Activated CD4-positive, CD25-positive, alpha-beta regulatory T cell treated with anti-CD3 and anti-CD28 coated beads, Interleukin-2, amount 50 U/mL, for 72 hours (primary cell): Measurements from ENCODE around the gene CAPZA2.
"Not testable (repeated sequence)": the region's sequence is repeated elsewhere in the genome, so short reads cannot be mapped to it uniquely, and the experiment has no call there.

Experiments
- DNase-seq: peaks from one replicate; pipeline ENCODE4 v3.0.0; 2021

CAPZA2 gene

GRCh38 chr7:116862234-116862950 is at the start of gene CAPZA2:
TSS of gene CAPZA2 (plus strand) at chr7:116862587. CDS start at chr7:116862612, 25 bp downstream.
- DNase-seq = peak; percentile 98

GRCh38 chr7:116812860-116813259 is 49.5 kb upstream of the CAPZA2 start:
- DNase-seq = no peak

- DNase-seq = not testable (repeated sequence)
Observed at GRCh38 chr7:116813371-116813770, 49.0 kb upstream of the CAPZA2 start.

- no peak for DNase-seq
Observed at GRCh38 chr7:116815041-116815440, 47.3 kb upstream of the CAPZA2 start.

- DNase-seq = no peak
Observed at GRCh38 chr7:116820149-116820548, 42.2 kb upstream of the CAPZA2 start.

GRCh38 chr7:116821647-116822046 is 40.7 kb upstream of the CAPZA2 start:
- DNase-seq = not testable (repeated sequence)

- DNase-seq = no peak
Observed at GRCh38 chr7:116824449-116824848, 37.9 kb upstream of the CAPZA2 start.

GRCh38 chr7:116828281-116828680 is 34.1 kb upstream of the CAPZA2 start:
- DNase-seq = no peak

GRCh38 chr7:116829041-116829440 is 33.3 kb upstream of the CAPZA2 start:
- DNase-seq = no peak

GRCh38 chr7:116829493-116829892 is 32.9 kb upstream of the CAPZA2 start:
- DNase-seq = no peak

- DNase-seq = no peak
Observed at GRCh38 chr7:116832692-116833091, 29.7 kb upstream of the CAPZA2 start.

GRCh38 chr7:116834815-116835504 is 27.4 kb upstream of the CAPZA2 start:
- no peak for DNase-seq

GRCh38 chr7:116836048-116836447 is 26.3 kb upstream of the CAPZA2 start:
- DNase-seq = no peak

GRCh38 chr7:116836911-116837310 is 25.5 kb upstream of the CAPZA2 start:
- DNase-seq = no peak

GRCh38 chr7:116837586-116837985 is 24.8 kb upstream of the CAPZA2 start:
- no peak for DNase-seq

GRCh38 chr7:116840256-116840655 is 22.1 kb upstream of the CAPZA2 start:
- no peak for DNase-seq

GRCh38 chr7:116842371-116842770 is 20.0 kb upstream of the CAPZA2 start:
- no peak for DNase-seq

- DNase-seq = no peak
Observed at GRCh38 chr7:116843378-116843777, 19.0 kb upstream of the CAPZA2 start.

GRCh38 chr7:116851175-116851574 is 11.2 kb upstream of the CAPZA2 start:
- DNase-seq = no peak

- no peak for DNase-seq
Observed at GRCh38 chr7:116851671-116852070, 10.7 kb upstream of the CAPZA2 start.

GRCh38 chr7:116854132-116854531 is 8.3 kb upstream of the CAPZA2 start:
- no peak for DNase-seq

GRCh38 chr7:116857052-116857451 is 5.3 kb upstream of the CAPZA2 start:
- DNase-seq = no peak

- no peak for DNase-seq
Observed at GRCh38 chr7:116859323-116859722, 3.1 kb upstream of the CAPZA2 start.

GRCh38 chr7:116861717-116862116 is 670 bp upstream of the CAPZA2 start:
- no peak for DNase-seq
